NCI-H1930 (cell line): ENCODE data around the gene CCDC117.
"Not testable (repeated sequence)": the region's sequence is repeated elsewhere in the genome, so short reads cannot be mapped to it uniquely, and the experiment has no call there.

Experiments used
- DNase-seq, 2 experiments: peaks; one replicate each; lab custom pipeline; 2025; lab: John Stamatoyannopoulos, UW

CCDC117 gene

DNA sequence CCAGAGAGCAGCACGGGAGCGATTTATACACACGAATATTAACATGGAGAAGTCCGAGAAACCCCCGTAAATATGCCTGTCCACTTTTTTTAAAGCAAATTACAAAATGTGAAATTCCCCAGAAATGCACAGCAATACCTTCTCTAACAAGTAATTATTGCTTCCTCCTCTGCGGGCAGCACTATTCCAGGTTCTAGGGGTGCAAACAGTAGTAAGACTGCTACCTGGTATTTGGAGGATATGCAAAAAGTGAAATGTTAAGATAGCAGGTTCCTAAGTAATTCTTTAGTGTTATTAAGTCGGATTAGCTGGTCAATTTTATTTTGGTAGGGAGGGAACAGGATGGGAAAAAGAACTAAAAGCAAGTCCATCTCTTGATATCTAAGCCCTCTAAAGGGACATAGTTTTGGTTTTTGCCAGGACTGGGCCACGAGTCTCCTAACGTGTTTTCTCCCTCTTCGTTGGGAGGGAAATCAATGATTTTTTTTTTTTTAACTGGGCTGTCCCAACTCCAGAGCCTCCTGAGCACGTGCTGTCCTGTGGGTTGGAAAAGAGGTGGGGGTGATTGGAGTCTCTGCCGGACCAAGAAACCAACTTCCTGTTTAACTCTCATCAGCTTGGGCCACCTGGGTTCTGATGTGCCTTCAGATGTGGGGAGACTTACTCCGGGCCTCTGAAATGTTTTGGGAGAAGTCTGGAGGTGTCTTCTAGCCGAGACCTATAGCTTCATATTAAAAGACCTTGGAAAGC, 29.5 kb downstream of the CCDC117 start:
- DNase-seq: no peak

- no peak for DNase-seq
Observed at GRCh38 chr22:28802595-28803123, 30.2 kb downstream of the CCDC117 start.

DNA sequence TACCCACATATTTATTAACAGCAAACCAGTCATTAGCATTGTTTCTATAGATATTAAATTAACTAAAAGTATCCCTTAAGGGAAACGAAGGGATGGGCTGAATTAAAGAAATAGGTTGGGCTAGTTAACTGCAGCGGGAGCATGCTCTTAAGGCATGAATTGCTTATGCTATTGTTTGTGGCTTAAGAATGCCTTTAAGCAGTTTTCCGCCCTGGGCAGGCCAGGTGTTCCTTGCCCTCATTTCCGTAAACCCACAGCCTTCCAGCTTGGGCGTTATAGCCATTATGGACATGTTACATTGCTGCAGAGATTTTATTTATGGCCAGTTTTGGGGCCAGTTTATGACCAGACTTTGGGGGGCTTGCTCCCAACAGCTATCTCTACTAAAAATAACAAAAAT, 32.9 kb downstream of the CCDC117 start:
- DNase-seq: not testable (repeated sequence)

DNA sequence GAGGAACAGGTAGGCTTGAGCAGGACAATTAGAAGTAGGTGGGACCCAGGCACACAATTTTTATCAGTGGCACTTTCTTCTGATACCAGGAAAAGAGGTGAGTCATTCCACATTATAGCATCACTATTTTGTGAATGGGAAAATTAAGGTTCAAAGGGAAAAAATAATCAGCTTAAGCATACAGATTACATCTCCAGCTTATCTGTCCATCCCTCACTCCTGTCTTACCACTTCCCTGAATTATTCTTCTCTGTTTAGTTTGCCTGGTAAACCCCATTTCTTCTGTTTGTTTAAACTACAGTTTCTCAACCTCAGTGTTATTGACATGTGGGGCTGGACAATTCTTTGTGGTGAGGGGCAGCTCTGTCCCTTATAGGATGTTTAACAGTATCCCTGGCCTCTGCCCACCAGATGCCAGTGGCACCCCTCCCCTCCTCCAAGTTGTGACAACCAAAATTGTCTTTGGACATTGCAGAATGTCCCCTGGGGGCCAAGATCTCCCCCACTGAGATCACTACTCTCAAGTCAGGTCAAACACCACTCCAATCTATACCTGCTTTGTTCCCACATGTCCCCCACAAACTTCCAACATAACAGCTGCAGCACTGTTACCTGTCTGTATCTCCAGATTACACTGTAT, 36.3 kb downstream of the CCDC117 start:
- DNase-seq: no peak

DNA sequence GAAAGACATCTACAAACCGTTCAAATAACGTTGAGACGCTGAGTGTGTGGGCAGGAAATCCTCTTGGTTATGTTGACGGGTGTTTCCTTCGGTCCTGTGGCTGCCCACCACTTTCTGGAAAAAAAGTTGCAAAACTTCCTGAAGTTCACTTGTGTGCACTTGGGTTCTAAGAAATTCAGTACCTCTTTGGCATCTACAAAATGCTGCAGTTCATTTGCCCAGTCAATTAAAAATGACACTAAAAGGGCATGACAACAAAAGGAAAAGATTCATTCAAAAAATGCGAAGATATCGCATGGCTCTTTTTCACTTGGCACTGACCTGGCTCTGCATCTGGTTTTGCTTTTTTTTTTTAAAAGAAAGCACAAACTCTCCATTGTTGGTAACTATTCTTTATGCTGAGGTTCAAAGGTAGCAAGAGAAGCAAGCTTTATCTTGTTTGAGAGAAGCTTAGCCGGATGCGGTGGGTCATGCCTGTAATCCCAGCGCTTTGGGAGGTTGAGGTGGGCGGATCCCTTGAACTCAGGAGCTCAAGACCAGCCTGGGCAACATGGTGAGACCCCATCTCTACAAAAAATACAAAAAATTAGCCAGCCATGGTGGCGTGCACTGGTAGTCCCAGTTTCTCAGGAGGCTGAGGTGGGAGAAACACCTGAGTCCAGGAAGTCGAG, 38.5 kb downstream of the CCDC117 start:
- DNase-seq: no peak

GRCh38 chr22:28812516-28812915, 40.0 kb downstream of the CCDC117 start:
- DNase-seq: no peak

- no peak for DNase-seq
Observed at GRCh38 chr22:28813772-28814518, 41.5 kb downstream of the CCDC117 start.

DNA sequence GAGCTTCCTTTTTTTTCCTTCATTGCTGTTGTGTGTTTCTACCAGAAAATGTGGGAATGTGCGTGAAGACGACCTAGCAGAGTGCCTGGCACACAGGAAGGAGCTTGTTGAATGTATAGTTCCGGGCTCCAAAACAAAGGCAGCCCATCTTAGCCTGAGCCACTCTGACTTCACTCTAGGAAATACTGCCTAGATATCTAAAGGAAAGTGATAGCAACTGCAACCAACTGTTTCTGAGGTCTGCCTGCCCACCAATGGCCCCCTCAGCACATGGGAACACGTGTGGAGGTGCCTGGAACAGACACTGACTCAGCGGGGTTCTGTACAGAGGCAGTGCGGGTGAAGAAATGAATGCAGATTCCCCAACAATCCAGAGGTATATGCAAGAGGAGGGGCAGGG, 42.6 kb downstream of the CCDC117 start:
- no peak for DNase-seq

- no peak for DNase-seq
Observed at GRCh38 chr22:28815729-28816128, 43.2 kb downstream of the CCDC117 start.

DNA sequence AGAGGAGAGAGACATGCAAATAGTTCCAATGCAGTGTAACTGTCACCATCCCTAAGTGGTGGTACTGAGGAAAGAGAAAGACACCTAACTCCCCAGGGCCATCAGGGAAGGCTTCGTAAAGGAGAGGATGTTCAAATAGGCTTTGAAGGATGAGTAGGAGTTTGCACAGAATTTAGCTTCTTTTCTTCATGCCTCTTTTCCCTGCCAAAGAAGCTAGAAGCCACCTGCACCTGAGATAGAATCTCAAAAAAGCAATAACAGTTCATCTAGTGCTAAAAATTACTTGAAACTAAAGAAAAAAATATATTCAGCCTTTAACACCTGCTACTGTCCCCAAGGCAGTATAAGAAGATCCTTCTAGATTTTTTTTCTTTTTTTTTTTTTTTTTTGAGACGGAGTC, 44.6 kb downstream of the CCDC117 start:
- no peak for DNase-seq

DNA sequence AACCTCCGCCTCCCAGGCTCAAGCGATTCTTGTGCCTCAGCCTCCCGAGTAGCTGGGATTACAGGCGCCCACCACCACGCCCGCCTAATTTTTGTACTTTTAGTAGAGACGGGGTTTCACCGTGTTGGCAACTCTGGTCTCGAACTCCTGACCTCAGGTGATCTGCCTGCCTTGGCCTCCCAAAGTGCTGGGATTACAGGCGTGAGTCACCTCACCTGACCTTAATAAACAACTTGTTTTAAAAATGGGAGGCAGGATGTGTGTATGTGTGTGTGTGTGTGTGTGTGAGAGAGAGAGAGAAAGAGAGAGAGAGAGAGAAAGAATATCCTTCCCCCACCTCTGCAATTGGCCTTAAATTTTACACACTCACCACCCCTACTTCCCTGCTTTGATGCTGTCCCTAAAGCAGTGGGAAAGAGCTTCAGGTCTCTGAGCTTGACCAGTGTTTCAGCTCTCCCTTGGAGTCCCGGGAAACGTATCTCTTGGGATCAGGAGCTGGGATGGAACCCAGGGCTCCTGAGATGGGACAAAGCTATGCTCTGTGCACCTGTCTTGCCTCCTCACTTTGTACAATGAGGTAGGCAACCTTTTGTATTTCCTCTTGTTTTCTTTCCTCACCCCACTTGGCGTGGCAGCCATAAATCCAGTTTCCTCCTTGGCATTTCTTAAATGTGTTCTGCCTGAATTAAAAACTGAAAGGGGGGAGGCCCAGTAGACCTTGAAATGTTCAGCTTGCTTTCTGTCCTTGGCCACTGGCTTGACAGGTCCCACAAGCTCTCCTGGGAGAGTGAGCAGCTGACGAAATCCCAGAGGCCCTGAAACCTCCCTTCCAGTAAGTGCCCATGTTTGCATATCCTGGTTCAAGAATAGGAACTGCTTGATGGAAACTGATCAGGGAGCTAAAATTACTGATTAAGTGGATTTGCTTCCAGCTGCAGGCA, 45.7 kb downstream of the CCDC117 start:
- DNase-seq: no peak

- no peak for DNase-seq
Observed at GRCh38 chr22:28819253-28820096, 47.0 kb downstream of the CCDC117 start.

GRCh38 chr22:28820885-28821284, 48.4 kb downstream of the CCDC117 start:
- DNase-seq: peak in 1 of 2 experiments; percentile 33

GRCh38 chr22:28821452-28821851, 49.0 kb downstream of the CCDC117 start:
- DNase-seq: no peak

- DNase-seq: peak; percentile 92 to 94
Observed at GRCh38 chr22:28822930-28823551, 50.5 kb downstream of the CCDC117 start.

- DNase-seq: not testable (repeated sequence)
Observed at GRCh38 chr22:28824455-28824854, 52.0 kb downstream of the CCDC117 start.

GRCh38 chr22:28826430-28826829, 53.9 kb downstream of the CCDC117 start:
- DNase-seq: not testable (repeated sequence)

GRCh38 chr22:28826921-28827320, 54.4 kb downstream of the CCDC117 start:
- no peak for DNase-seq

GRCh38 chr22:28829358-28830181, 57.1 kb downstream of the CCDC117 start:
- DNase-seq: peak; percentile 55 to 68
